LNCAP (cell line): Measurements from ENCODE around the gene ARL15.

ENCODE experiments used
- CTCF ChIP-seq: fragments of 450-650 bp; IDR thresholded peaks from 2 replicates; pipeline ENCODE4 v1.5.1; 2017; ENCODE audit warnings: mild to moderate bottlenecking

The ARL15 gene

DNA sequence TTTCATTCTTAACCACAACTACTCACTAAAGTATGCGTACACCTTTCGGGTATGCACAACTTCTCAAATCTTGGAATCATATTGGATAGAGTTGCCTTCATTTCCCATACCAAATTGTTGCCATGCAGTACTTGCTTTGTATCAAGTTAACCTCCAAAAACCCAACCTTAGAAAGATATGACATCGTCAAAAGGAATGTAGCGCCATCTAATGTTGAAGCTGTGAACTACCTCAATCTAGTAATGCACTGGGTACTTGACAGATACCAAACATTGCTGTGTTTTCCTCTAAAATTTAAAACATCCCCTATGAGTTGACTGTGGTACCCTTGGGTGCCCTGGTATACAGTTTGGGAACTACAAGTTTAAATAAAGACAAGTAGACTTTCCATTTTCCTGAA lies 318.4 kb downstream of the ARL15 start:
- TF ChIP-seq CTCF, result peak; percentile 52; the same call in 1 of the 2 replicates

- no peak for TF ChIP-seq CTCF
Measured at GRCh38 chr5:53987101-53987500, 323.3 kb downstream of the ARL15 start.

DNA sequence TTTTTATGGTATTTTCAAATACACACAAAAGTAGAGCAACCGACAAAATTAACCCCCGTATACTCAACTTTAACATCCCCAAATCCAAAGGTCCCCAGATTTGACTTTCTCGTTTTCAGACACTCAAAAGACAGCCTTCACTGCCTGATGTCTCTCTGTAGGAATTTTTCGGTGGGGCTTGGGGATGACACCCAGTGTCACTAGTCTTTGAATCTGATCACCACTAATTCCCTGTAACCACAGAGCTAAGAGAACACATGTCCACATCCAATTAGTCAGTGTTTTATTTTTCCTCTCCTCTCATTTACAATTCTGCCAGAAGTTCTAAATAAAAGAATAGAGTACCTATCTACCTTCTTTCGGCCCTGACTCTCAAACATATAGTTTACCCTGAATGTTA lies 324.6 kb downstream of the ARL15 start:
- TF ChIP-seq CTCF, result no peak

DNA sequence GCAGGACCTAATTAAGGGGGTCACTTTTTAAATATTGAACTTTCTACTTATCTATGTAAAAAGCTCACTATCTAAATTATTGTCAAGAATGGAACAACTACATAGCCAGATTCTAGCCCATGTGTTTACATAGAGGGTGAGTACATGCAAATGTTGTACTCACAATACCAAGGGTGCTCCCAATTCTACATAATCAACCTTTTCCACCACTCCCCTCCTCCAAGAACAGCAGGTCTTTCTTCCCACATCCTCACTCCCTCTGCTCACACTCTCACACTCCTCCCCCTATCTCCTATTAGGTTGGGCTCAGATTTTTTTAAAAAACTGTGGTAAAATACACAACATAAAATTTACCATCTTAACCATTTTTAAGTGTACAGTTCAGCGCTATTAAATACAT lies 325.4 kb downstream of the ARL15 start:
- no peak for TF ChIP-seq CTCF

GRCh38 chr5:53983568-53984460 lies 326.6 kb downstream of the ARL15 start:
- TF ChIP-seq CTCF, result no peak

DNA sequence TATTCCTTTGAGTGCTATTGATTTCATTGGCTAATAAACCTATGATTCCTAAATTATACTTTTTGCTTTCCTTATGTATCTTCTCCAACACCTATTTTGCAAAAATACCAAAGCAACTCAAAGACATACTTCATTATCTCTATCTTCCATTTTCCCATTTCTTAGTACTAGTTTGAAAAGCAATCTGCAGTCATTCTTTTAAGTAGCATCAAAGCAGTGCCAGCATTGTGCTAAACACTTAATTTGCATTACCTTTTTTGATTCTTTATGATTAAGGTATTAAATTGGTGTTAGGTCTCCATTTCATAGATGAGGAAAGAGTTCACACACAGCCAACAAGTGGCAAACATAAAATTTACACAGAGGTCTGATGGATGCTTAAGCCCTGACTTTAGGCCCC lies 330.3 kb downstream of the ARL15 start:
- no peak for TF ChIP-seq CTCF

- TF ChIP-seq CTCF, result no peak
Measured at GRCh38 chr5:53974021-53974420, 336.4 kb downstream of the ARL15 start.
